Lung (tissue), 12 donors: ENCODE data around the gene CPA5. TPM values are rescaled to one million over a fixed set of nuclear protein-coding genes. Genes with fewer than 3 reads are reported as not detected.

Experiments
- ATAC-seq: fragments of 200-7000 bp; cut with Tn5 transposase; one replicate; pipeline ENCODE4 v1.9.1; 2020; ENCODE audit warnings: moderate number of reproducible peaks; ENCODE audit not compliant: insufficient read depth, low FRiP score
- DNase-seq, 3 donors: peaks; one replicate each; pipeline ENCODE4 v3.0.0-alpha.2; 2013 to 2017
- H3K27ac ChIP-seq, 2 donors: one replicate each; pipeline ENCODE4 v1.5.1; 2013; ENCODE audit warnings: mild to moderate bottlenecking in 2 of 2, moderate library complexity in 2 of 2, control low read depth in 1 of 2, inconsistent platforms in 1 of 2, low read depth in 1 of 2, low read length in 1 of 2
- H3K27me3 ChIP-seq, 3 donors: one replicate each; pipeline ENCODE4 v1.5.1; 2013; ENCODE audit warnings: low read length in 2 of 3; ENCODE audit not compliant: control insufficient read depth in 3 of 3, insufficient read depth in 3 of 3
- H3K36me3 ChIP-seq, 4 donors: one replicate each; pipeline ENCODE4 v1.5.1; 2013; ENCODE audit warnings: low read length in 4 of 4, mild to moderate bottlenecking in 1 of 4, moderate library complexity in 1 of 4; ENCODE audit not compliant: control insufficient read depth in 4 of 4, insufficient read depth in 4 of 4
- H3K4me1 ChIP-seq, 5 donors: one replicate each; pipeline ENCODE4 v1.5.1; 2013; ENCODE audit warnings: low read length in 5 of 5, mild to moderate bottlenecking in 2 of 5, moderate library complexity in 1 of 5; ENCODE audit not compliant: control insufficient read depth in 5 of 5, insufficient read depth in 5 of 5
- H3K4me3 ChIP-seq: one replicate; pipeline ENCODE4 v1.5.1; 2013; ENCODE audit warnings: mild to moderate bottlenecking, control low read depth, moderate library complexity
- H3K9ac ChIP-seq, 2 donors: one replicate each; pipeline ENCODE4 v1.5.1; 2013; ENCODE audit warnings: low read length in 2 of 2, control low read depth in 1 of 2; ENCODE audit not compliant: insufficient read depth in 1 of 2
- H3K9me3 ChIP-seq, 4 donors: one replicate each; pipeline ENCODE4 v1.5.1; 2013; ENCODE audit warnings: low read length in 3 of 4, mild to moderate bottlenecking in 1 of 4, moderate library complexity in 1 of 4; ENCODE audit not compliant: control insufficient read depth in 4 of 4, insufficient read depth in 3 of 4
- CTCF ChIP-seq: IDR thresholded peaks from 2 replicates; pipeline ENCODE4 v1.5.1; 2012; ENCODE audit warnings: mild to moderate bottlenecking; ENCODE audit errors: control extremely low read depth, extremely low read depth
- WGBS, 2 donors: extraction: QIAGEN DNeasy Blood & Tissue Kit; methylation state at CpG; one replicate each; pipeline ENCODE4 v1.1.7; 2013; 5-methylcytosine and 5-hydroxymethylcytosine counted together
- polyA plus RNA-seq, 2 donors: library from polyadenylated mRNA; stranded (reverse); fragments of 200-250 nt; gene quantifications; one replicate each; pipeline ENCODE4 v1.2.1, GENCODE V29; 2013
- total RNA-seq, 2 donors: library from RNA; depleted of rRNA in 1 of 2; stranded (reverse); fragments of >200 nt in 1 of 2; gene quantifications; one replicate each; pipeline ENCODE4 v1.2.1, GENCODE V29; 2014 to 2021
- donor health status: control.
- donor health status: control.
- donor health status: Bipolar disorder and iron deficiency.
- donor health status: healthy.
- donor health status: DM: yes; HTN: yes; CAD: no.

Gene CPA5
- total and polyA plus RNA-seq, 4 donors = 0.08 to 0.10 TPM; not detected in 2

- peaks cover 0 to 7% (median 2%) of the 10 kb centered on the region in 5 donors for H3K4me1 ChIP-seq
- H3K27me3 ChIP-seq = no peaks in the 10 kb centered on the region
- WGBS, 2 donors = 48 to 84% methylated on average over 3 of the region's 3 CpGs
- no peaks in the 10 kb centered on the region for H3K36me3 ChIP-seq
- DNase-seq (no peak), ATAC-seq (no peak)
- TF ChIP-seq CTCF = no peak
- no peak overlapping the region for H3K4me3 ChIP-seq
- no peak overlapping the region for H3K9ac ChIP-seq
- peak overlapping the region in 1 of 2 donors; percentile 24 for H3K27ac ChIP-seq
- H3K9me3 ChIP-seq = peaks cover 0 to 4% (median 0%) of the 10 kb centered on the region in 4 donors
Measured at GRCh38 chr7:130387306-130387627, 42.7 kb downstream of the CPA5 start.

GRCh38 chr7:130387628-130388403 lies 43.2 kb downstream of the CPA5 start:
- H3K9me3 ChIP-seq = peaks cover 0 to 4% (median 0%) of the 10 kb centered on the region in 4 donors
- DNase-seq = no peak
- H3K4me1 ChIP-seq = peaks cover 0 to 11% (median 2%) of the 10 kb centered on the region in 5 donors
- no peak overlapping the region for H3K9ac ChIP-seq
- no peaks in the 10 kb centered on the region for H3K27me3 ChIP-seq
- 90 to 91% methylated on average over 12 of the region's 12 CpGs for WGBS, 2 donors
- TF ChIP-seq CTCF = no peak
- no peak for ATAC-seq
- H3K36me3 ChIP-seq = no peaks in the 10 kb centered on the region
- H3K4me3 ChIP-seq = no peak overlapping the region
- H3K27ac ChIP-seq = peak overlapping the region in 1 of 2 donors; percentile 24

- DNase-seq = no peak
- H3K4me1 ChIP-seq = peaks cover 0 to 18% (median 2%) of the 10 kb centered on the region in 5 donors
- H3K36me3 ChIP-seq = no peaks in the 10 kb centered on the region
- WGBS, 2 donors = 73 to 90% methylated on average over 2 of the region's 2 CpGs
- TF ChIP-seq CTCF = no peak
- no peak overlapping the region for H3K4me3 ChIP-seq
- H3K27me3 ChIP-seq = no peaks in the 10 kb centered on the region
- peaks cover 0 to 4% (median 0%) of the 10 kb centered on the region in 4 donors for H3K9me3 ChIP-seq
- no peak overlapping the region for H3K9ac ChIP-seq
- H3K27ac ChIP-seq = no peak overlapping the region
- no peak for ATAC-seq
Measured at GRCh38 chr7:130388671-130389070, 44.1 kb downstream of the CPA5 start.

GRCh38 chr7:130390486-130390885 lies 45.9 kb downstream of the CPA5 start:
- Histone ChIP-seq H3K9ac (no peak overlapping the region), H3K4me3 (no peak overlapping the region), H3K27ac (no peak overlapping the region), H3K9me3 (peaks cover 0 to 2% (median 0%) of the 10 kb centered on the region in 4 donors), H3K27me3 (no peaks in the 10 kb centered on the region), H3K4me1 (peaks cover 0 to 33% (median 7%) of the 10 kb centered on the region in 5 donors), H3K36me3 (no peaks in the 10 kb centered on the region)
- TF ChIP-seq CTCF = no peak
- 81 to 89% methylated on average over 1 of the region's 1 CpG for WGBS, 2 donors
- no peak for DNase-seq
- no peak for ATAC-seq
